AG04450 (cell line): Measurements from ENCODE around the gene NKAP. TPM values are rescaled to one million over a fixed set of nuclear protein-coding genes. Genes with fewer than 3 reads are reported as not detected.

ENCODE experiments used
- CTCF ChIA-PET: fragments of 300-600, 350-600 bp; formaldehyde crosslinking; extraction: SDS; loops from one replicate; lab custom pipeline; 2022; ENCODE audit warnings: antibody characterized with exemption, inconsistent platforms; lab: Charles Lee
- POLR2A ChIA-PET: fragments of 350-600 bp; formaldehyde crosslinking; extraction: SDS; loops from one replicate; lab custom pipeline; 2021; ENCODE audit warnings: antibody characterized with exemption, inconsistent platforms; lab: Yijun Ruan, JAX
- DNase-seq: peaks from one replicate; pipeline ENCODE4 v3.0.0-alpha.2; 2011; ENCODE audit warnings: low read depth, low spot score
- H3K27ac ChIP-seq: one replicate; pipeline ENCODE4 v1.5.1; 2012; ENCODE audit warnings: low read depth, low read length, control low read depth
- H3K27me3 ChIP-seq: one replicate; pipeline ENCODE4 v1.6.0; 2012; ENCODE audit warnings: low read length; ENCODE audit not compliant: control insufficient read depth, insufficient read depth
- H3K4me3 ChIP-seq: 2 replicates; pipeline ENCODE4 v1.5.1; 2011; ENCODE audit warnings: mild to moderate bottlenecking, low read depth, low read length, control low read depth
- H3K9me3 ChIP-seq: 2 replicates; pipeline ENCODE4 v1.5.1; 2012; ENCODE audit warnings: low read length; ENCODE audit not compliant: control insufficient read depth, insufficient read depth
- polyA plus RNA-seq: library from polyadenylated mRNA; depleted of rRNA; stranded (reverse); fragments of >200 nt; gene quantifications from 2 replicates; pipeline ENCODE4 v1.2.3, GENCODE V29; 2011; rRNA removed
- TF ChIP-seq, protein P1 (sequence below): IDR thresholded peaks from 2 replicates; pipeline ENCODE4 v1.5.1; 2011; ENCODE audit warnings: low read depth, low read length, control low read depth, inconsistent platforms

NKAP gene
- polyA plus RNA-seq, 1 experiment, result 5.0 TPM

DNA sequence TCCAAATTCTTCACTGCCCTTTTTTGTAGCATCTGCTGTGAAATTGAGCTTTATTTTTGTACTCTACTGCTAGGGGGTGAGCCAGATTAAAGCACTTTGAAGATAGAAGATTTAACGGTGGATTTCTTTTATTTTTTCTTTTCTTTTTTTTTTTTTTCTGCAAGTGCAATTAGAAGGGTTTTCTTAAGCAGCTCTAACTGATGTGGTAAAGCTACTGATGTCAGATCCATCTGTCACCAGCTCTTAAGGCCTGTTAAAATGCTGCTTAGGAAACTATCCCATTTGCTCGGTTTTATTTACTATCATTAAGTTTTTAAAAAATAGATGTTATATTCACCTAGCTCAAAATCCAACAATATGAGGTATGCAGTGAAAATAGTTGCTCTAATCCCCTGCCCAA lies 64.8 kb downstream of the NKAP start:
- TF ChIP-seq, protein P1, sequence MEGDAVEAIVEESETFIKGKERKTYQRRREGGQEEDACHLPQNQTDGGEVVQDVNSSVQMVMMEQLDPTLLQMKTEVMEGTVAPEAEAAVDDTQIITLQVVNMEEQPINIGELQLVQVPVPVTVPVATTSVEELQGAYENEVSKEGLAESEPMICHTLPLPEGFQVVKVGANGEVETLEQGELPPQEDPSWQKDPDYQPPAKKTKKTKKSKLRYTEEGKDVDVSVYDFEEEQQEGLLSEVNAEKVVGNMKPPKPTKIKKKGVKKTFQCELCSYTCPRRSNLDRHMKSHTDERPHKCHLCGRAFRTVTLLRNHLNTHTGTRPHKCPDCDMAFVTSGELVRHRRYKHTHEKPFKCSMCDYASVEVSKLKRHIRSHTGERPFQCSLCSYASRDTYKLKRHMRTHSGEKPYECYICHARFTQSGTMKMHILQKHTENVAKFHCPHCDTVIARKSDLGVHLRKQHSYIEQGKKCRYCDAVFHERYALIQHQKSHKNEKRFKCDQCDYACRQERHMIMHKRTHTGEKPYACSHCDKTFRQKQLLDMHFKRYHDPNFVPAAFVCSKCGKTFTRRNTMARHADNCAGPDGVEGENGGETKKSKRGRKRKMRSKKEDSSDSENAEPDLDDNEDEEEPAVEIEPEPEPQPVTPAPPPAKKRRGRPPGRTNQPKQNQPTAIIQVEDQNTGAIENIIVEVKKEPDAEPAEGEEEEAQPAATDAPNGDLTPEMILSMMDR, result no peak
- Histone ChIP-seq H3K4me3 (no peak overlapping the region), H3K27me3 (no peaks in the 10 kb centered on the region), H3K27ac (no peak overlapping the region), H3K9me3 (no peaks in the 10 kb centered on the region)
- ChIA-PET POLR2A (interaction anchor here (0.8 kb wide), 2 partner anchors 26 to 88 kb away, joined by 3 to 4 read pairs; partner anchors contain the start of gene UPF3B), CTCF (interaction anchor here (0.7 to 1.6 kb wide), 4 partner anchors 9 to 363 kb away, joined by 3 to 6 read pairs (median 4); no protein-coding TSS in a partner anchor)
- no peak for DNase-seq

DNA sequence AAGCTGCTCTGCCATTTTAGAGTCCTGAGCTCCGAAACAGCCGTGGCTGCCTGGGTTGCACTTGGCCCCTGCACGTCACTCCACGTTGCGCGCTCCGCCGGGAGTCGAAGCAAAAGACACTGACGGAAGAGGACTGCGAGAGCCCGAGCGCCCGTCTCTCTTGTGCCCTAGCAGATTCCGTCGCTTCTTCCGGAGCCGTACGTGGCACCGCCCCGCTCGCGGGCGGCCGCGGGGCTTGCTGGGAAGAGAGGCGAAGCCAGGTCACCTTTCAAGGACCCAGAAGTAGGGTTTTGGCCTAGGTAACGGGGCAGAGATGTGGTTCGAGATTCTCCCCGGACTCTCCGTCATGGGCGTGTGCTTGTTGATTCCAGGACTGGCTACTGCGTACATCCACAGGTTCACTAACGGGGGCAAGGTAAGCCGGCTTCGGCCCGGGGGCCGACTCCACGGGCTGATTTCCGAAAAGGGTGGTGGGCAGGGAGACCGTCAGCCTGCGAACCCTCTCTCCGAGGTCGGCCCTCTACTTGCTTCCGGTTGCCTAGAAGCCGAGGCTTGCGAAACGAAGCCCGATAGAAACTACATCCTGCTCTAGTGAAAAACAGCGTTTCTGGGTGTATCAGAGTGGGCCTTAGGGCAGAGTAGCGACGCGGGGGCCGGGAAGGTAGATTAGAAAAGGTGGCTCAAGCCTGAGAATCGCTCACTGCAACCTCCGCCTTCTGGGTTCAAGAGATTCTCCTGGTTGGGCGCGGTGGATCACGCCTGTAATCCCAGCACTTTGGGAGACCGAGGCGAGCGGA lies 71.8 kb downstream of the NKAP start, which contains the start of the genes NDUFA1 and RNF113A:
Gene NDUFA1, plus strand, starts transcription at position 234 of the 797 bp plus-strand sequence. Its CDS starts 80 bp downstream, at position 314.
Gene RNF113A, minus strand, starts transcription at position 135 of the 797 bp plus-strand sequence. Its CDS starts 120 bp downstream, at position 15.
- TF ChIP-seq, protein P1, result no peak
- CTCF ChIA-PET, result no interaction called here
- no peaks in the 10 kb centered on the region for H3K27me3 ChIP-seq

DNA sequence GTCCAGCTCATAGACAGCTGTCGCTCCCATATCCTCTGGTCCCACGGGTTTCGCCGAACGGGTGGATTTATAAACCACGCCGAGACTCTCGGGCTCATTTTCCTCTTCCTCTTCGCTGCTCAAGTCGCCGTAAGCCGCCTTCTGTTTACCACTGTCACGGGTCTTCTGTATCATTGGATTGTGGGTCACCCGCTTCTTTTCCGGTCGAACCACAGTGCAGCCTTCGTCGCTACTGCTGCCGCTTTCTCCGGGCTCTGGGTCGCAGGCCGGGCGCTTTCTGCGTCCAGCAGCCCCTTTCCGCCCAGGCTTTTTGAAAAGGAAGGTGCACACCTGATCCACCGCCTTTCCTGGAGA lies 72.3 kb downstream of the NKAP start:
- Histone ChIP-seq H3K9me3 (no peaks in the 10 kb centered on the region), H3K4me3 (peak overlapping the region; percentile 75), H3K27ac (peak overlapping the region; percentile 91), H3K27me3 (no peaks in the 10 kb centered on the region)
- ChIA-PET POLR2A (interaction anchor here (0.5 to 1.0 kb wide), 3 partner anchors 18 to 144 kb away, joined by 3 to 7 read pairs (median 7); partner anchors contain the start of genes RPL39 and UPF3B), CTCF (interaction anchor here (1.2 kb wide), 1 partner anchor 173 kb away, joined by 4 read pairs; no protein-coding TSS in a partner anchor)
- DNase-seq, result no peak
- TF ChIP-seq, protein P1, result no peak

More for the DNA sequence above, 71.8 kb downstream of the NKAP start, which contains the start of the genes NDUFA1 and RNF113A:
- peak within 1 kb of the TSS; percentile 75 for H3K4me3 ChIP-seq
- H3K27ac ChIP-seq, result peak within 1 kb of the TSS; percentile 91
- POLR2A ChIA-PET, result interaction anchor here (0.5 to 1.0 kb wide), 3 partner anchors 19 to 144 kb away, joined by 3 to 7 read pairs (median 7); partner anchors contain the start of genes RPL39 and UPF3B
- H3K9me3 ChIP-seq, result no peaks in the 10 kb centered on the region
- DNase-seq, result peak; percentile 41

Other genes with a start within 250 kb of the NKAP start
- gene SOWAHD, start 185.2 kb downstream of the NKAP start, polyA plus RNA-seq, result 0.25 and 0.31 TPM in 2 replicates
- 1,814 and 2,333 TPM in 2 replicates for gene RPL39, start 152.1 kb downstream of the NKAP start, polyA plus RNA-seq
- gene UPF3B, start 90.8 kb downstream of the NKAP start, polyA plus RNA-seq, result 7.5 and 12.4 TPM in 2 replicates
- gene RNF113A, start 72.0 kb downstream of the NKAP start, polyA plus RNA-seq, result 11.3 and 11.7 TPM in 2 replicates
- gene NDUFA1, start 71.9 kb downstream of the NKAP start, polyA plus RNA-seq, result 160 and 215 TPM in 2 replicates
- gene AKAP14, start 47.9 kb downstream of the NKAP start, polyA plus RNA-seq, result not detected in 2 replicates
- gene RHOXF2B, start 133.9 kb upstream of the NKAP start, polyA plus RNA-seq, result not detected in 2 replicates
- gene RHOXF1, start 172.2 kb upstream of the NKAP start, polyA plus RNA-seq, result not detected in 2 replicates
- not detected in 2 replicates for gene RHOXF2, start 214.9 kb upstream of the NKAP start, polyA plus RNA-seq